Measurements from ENCODE around the gene BASP1.

Gene BASP1

GRCh38 chr5:17192191-17192590 lies 25.2 kb upstream of the BASP1 start:
- DNase-seq = no peak

GRCh38 chr5:17196024-17196423 lies 21.4 kb upstream of the BASP1 start:
- no peak for DNase-seq

GRCh38 chr5:17196697-17197096 lies 20.7 kb upstream of the BASP1 start:
- no peak for DNase-seq

GRCh38 chr5:17203329-17204132 lies 13.9 kb upstream of the BASP1 start:
- DNase-seq = no peak

GRCh38 chr5:17204133-17204489 lies 13.3 kb upstream of the BASP1 start:
- no peak for DNase-seq

GRCh38 chr5:17206021-17206420 lies 11.4 kb upstream of the BASP1 start:
- no peak for DNase-seq

- no peak for DNase-seq
Observed at GRCh38 chr5:17212191-17212590, 5.2 kb upstream of the BASP1 start.

GRCh38 chr5:17212996-17213395 lies 4.4 kb upstream of the BASP1 start:
- no peak for DNase-seq

GRCh38 chr5:17213938-17214337 lies 3.5 kb upstream of the BASP1 start:
- DNase-seq = no peak

- no peak for DNase-seq
Observed at GRCh38 chr5:17214893-17215292, 2.5 kb upstream of the BASP1 start.

GRCh38 chr5:17215361-17215760 lies 2.1 kb upstream of the BASP1 start:
- DNase-seq = no peak

- DNase-seq = peak; percentile 34
Observed at GRCh38 chr5:17216176-17216973, 1.1 kb upstream of the BASP1 start.

GRCh38 chr5:17216974-17217492 lies 398 bp upstream of the BASP1 start:
- DNase-seq = peak; percentile 0

- DNase-seq = peak; percentile 0
Observed at GRCh38 chr5:17218353-17219005, 1.0 kb downstream of the BASP1 start.

GRCh38 chr5:17219006-17219422 lies 1.6 kb downstream of the BASP1 start:
- DNase-seq = no peak

- no peak for DNase-seq
Observed at GRCh38 chr5:17219469-17219868, 2.0 kb downstream of the BASP1 start.

GRCh38 chr5:17219992-17220391 lies 2.6 kb downstream of the BASP1 start:
- no peak for DNase-seq

GRCh38 chr5:17220469-17220868 lies 3.0 kb downstream of the BASP1 start:
- DNase-seq = no peak

GRCh38 chr5:17221843-17222636 lies 4.6 kb downstream of the BASP1 start:
- no peak for DNase-seq

GRCh38 chr5:17222664-17223063 lies 5.2 kb downstream of the BASP1 start:
- no peak for DNase-seq

GRCh38 chr5:17223367-17224185 lies 6.1 kb downstream of the BASP1 start:
- no peak for DNase-seq

Data from stimulated activated CD4-positive, alpha-beta T cell treated with anti-CD3 and anti-CD28 coated beads, Interleukin-12 subunit alpha, Interleukin-12 subunit beta, amount 100 ng/mL, for 4 hours (primary cell).